Karpas-422 (cell line): ENCODE data around the gene NAT14. TPM values are rescaled to one million over a fixed set of nuclear protein-coding genes. Genes with fewer than 3 reads are reported as not detected.

Experiments used
- DNase-seq: peaks from one replicate; pipeline ENCODE4 v3.0.0-alpha.2; 2015
- H2AFZ ChIP-seq: fragments of 200-600 bp; sonication (generic); 2 replicates; pipeline ENCODE4 v1.6.1; 2014; ENCODE audit warnings: antibody characterized with exemption, low read length, mixed read lengths
- H3K27ac ChIP-seq: fragments of 200-600 bp; sonication (generic); 2 replicates; pipeline ENCODE4 v1.5.1; 2014; ENCODE audit warnings: mild to moderate bottlenecking, low read length, moderate library complexity
- H3K27me3 ChIP-seq: fragments of 200-600 bp; sonication (generic); 2 replicates; pipeline ENCODE4 v1.6.1; 2014; ENCODE audit warnings: low read length, mixed read lengths
- H3K36me3 ChIP-seq: fragments of 200-600 bp; sonication (generic); 2 replicates; pipeline ENCODE4 v1.6.1; 2014; ENCODE audit warnings: low read length, mixed read lengths; ENCODE audit not compliant: insufficient read depth
- H3K4me1 ChIP-seq: fragments of 200-600 bp; sonication (generic); 2 replicates; pipeline ENCODE4 v1.6.1; 2014; ENCODE audit warnings: mild to moderate bottlenecking, low read length, mixed read lengths
- H3K4me2 ChIP-seq: fragments of 200-600 bp; sonication (generic); 2 replicates; pipeline ENCODE4 v1.6.1; 2014; ENCODE audit warnings: low read length, low read depth, mild to moderate bottlenecking; ENCODE audit not compliant: poor library complexity, severe bottlenecking
- H3K4me3 ChIP-seq: fragments of 200-600 bp; sonication (generic); 2 replicates; pipeline ENCODE4 v1.5.1; 2014; ENCODE audit warnings: mild to moderate bottlenecking, antibody characterized with exemption, low read length, mixed read lengths
- H3K79me2 ChIP-seq: fragments of 200-600 bp; sonication (generic); 2 replicates; pipeline ENCODE4 v1.6.1; 2014; ENCODE audit warnings: mild to moderate bottlenecking, low read length, mixed read lengths
- H3K9ac ChIP-seq: fragments of 200-600 bp; sonication (generic); 2 replicates; pipeline ENCODE4 v1.6.0; 2014; ENCODE audit warnings: low read length
- H3K9me2 ChIP-seq: fragments of 200-600 bp; sonication (generic), shearing (Covaris generic); replicated peaks from 2 replicates; pipeline ENCODE4 v1.6.0; 2014; ENCODE audit warnings: mild to moderate bottlenecking, low read length, moderate library complexity; ENCODE audit not compliant: insufficient read depth
- H3K9me3 ChIP-seq: fragments of 300-700, 200-600 bp; sonication (generic); 2 replicates; pipeline ENCODE4 v1.6.1; 2014; ENCODE audit warnings: low read length, mixed read lengths
- H4K20me1 ChIP-seq: fragments of 200-600 bp; sonication (generic); 2 replicates; pipeline ENCODE4 v1.6.1; 2014; ENCODE audit warnings: mild to moderate bottlenecking, antibody characterized with exemption, low read length, low read depth; ENCODE audit not compliant: insufficient read depth
- total RNA-seq: library from RNA; depleted of rRNA; stranded (reverse); fragments of >200 nt; shearing (Covaris generic); gene quantifications from 2 replicates; pipeline ENCODE4 v1.2.3, GENCODE V29; 2014; ENCODE audit warnings: low replicate concordance

NAT14 gene
- total RNA-seq, 1 experiment from 2014 or later = 29.7 TPM

- no peaks in the 10 kb centered on the region for H3K9me3 ChIP-seq
- no peaks in the 10 kb centered on the region for H3K4me1 ChIP-seq
- H3K4me2 ChIP-seq = no peak overlapping the region
- no peaks in the 10 kb centered on the region for H3K79me2 ChIP-seq
- H2AFZ ChIP-seq = no peak overlapping the region
- H3K9me2 ChIP-seq = no peaks in the 10 kb centered on the region
- H3K27me3 ChIP-seq = no peaks in the 10 kb centered on the region
- no peaks in the 10 kb centered on the region for H4K20me1 ChIP-seq
- no peak overlapping the region for H3K4me3 ChIP-seq
- H3K36me3 ChIP-seq = no peaks in the 10 kb centered on the region
- H3K27ac ChIP-seq = no peak overlapping the region
- H3K9ac ChIP-seq = no peak overlapping the region
- no peak for DNase-seq
These were observed 12.8 kb downstream of the NAT14 start for GRCh38 chr19:55497763-55498162.

DNA sequence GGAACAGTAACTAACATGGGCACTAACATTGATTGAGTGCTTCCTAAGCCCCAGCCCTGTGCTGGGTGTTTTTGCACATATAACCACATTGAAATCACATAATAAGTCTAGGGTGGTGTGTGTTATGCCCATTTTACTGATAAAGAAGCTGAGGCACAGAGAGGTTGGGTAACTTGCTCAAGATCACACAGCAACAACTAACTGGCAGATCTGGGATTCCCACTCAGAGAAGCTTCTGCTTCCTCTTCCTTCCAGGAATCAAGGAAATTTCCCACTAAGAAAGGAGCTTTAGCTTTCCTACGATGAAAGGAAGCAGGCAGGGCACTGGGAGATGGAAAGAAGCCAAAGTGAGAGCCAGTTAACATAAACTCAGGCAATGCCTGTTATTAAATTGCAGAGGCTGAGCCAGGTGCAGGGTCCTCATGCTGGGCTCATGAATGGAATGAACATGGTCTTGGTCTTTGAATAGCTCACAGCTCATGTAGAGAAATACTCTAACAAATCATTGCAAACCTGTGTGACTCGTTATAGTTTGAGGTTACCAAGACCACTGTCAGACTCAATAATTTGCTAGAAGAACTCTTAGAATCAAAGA is 13.4 kb downstream of the NAT14 start:
- Histone ChIP-seq H3K79me2 (no peaks in the 10 kb centered on the region), H3K27ac (no peak overlapping the region), H4K20me1 (no peaks in the 10 kb centered on the region), H3K27me3 (no peaks in the 10 kb centered on the region), H3K9me2 (no peaks in the 10 kb centered on the region), H3K4me3 (no peak overlapping the region), H3K4me1 (peaks cover 2% of the 10 kb centered on the region), H3K9me3 (no peaks in the 10 kb centered on the region), H3K36me3 (no peaks in the 10 kb centered on the region), H3K9ac (no peak overlapping the region), H3K4me2 (no peak overlapping the region), H2AFZ (no peak overlapping the region)
- no peak for DNase-seq

GRCh38 chr19:55500368-55500952 is 15.5 kb downstream of the NAT14 start:
- Histone ChIP-seq H3K9me2 (no peaks in the 10 kb centered on the region), H3K79me2 (no peaks in the 10 kb centered on the region), H3K9ac (no peak overlapping the region), H3K4me2 (no peak overlapping the region), H2AFZ (no peak overlapping the region), H3K4me1 (peaks cover 6% of the 10 kb centered on the region), H3K4me3 (no peak overlapping the region), H3K27ac (no peak overlapping the region), H3K9me3 (no peaks in the 10 kb centered on the region), H4K20me1 (no peaks in the 10 kb centered on the region), H3K27me3 (no peaks in the 10 kb centered on the region), H3K36me3 (no peaks in the 10 kb centered on the region)
- DNase-seq = no peak

- no peaks in the 10 kb centered on the region for H3K9me2 ChIP-seq
- no peak overlapping the region for H3K27ac ChIP-seq
- no peaks in the 10 kb centered on the region for H3K9me3 ChIP-seq
- H3K4me3 ChIP-seq = no peak overlapping the region
- no peaks in the 10 kb centered on the region for H4K20me1 ChIP-seq
- H2AFZ ChIP-seq = no peak overlapping the region
- H3K4me2 ChIP-seq = no peak overlapping the region
- H3K9ac ChIP-seq = no peak overlapping the region
- no peaks in the 10 kb centered on the region for H3K27me3 ChIP-seq
- no peak for DNase-seq
- no peaks in the 10 kb centered on the region for H3K36me3 ChIP-seq
- peaks cover 6% of the 10 kb centered on the region for H3K4me1 ChIP-seq
- no peaks in the 10 kb centered on the region for H3K79me2 ChIP-seq
These were observed 17.4 kb downstream of the NAT14 start for GRCh38 chr19:55502197-55502952.

DNA sequence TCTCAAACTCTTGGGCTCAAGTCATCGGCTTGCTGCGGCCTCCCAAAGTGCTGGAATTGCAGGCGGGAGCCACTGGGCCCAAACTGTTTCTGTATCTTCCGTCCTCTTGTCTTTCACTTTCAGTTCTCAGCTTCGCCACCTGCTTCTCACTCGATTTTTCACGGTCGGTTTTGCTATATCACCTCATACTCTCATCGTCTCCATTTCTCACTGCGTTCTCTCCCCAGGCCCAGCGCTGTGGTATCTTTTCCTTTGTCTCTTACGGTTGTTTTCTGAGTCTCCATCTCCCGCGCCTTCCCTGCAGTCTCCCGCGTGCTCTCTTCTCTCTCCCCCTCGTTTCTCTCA is 18.1 kb downstream of the NAT14 start:
- Histone ChIP-seq H3K79me2 (no peaks in the 10 kb centered on the region), H3K4me3 (no peak overlapping the region; the same call in 1 of the 2 replicates), H3K9me3 (no peaks in the 10 kb centered on the region), H3K4me1 (peaks cover 6% of the 10 kb centered on the region), H3K9ac (peak overlapping the region; percentile 42), H3K27me3 (no peaks in the 10 kb centered on the region), H3K4me2 (peak overlapping the region; percentile 79), H2AFZ (no peak overlapping the region; the same call in 1 of the 2 replicates), H4K20me1 (no peaks in the 10 kb centered on the region), H3K27ac (no peak overlapping the region), H3K36me3 (no peaks in the 10 kb centered on the region), H3K9me2 (no peaks in the 10 kb centered on the region)
- no peak for DNase-seq

GRCh38 chr19:55503502-55504251 is 18.7 kb downstream of the NAT14 start:
- H3K36me3 ChIP-seq = no peaks in the 10 kb centered on the region
- peak overlapping the region; percentile 62 for H3K9ac ChIP-seq
- no peak overlapping the region for H3K27ac ChIP-seq
- H3K9me3 ChIP-seq = no peaks in the 10 kb centered on the region
- H3K9me2 ChIP-seq = no peaks in the 10 kb centered on the region
- no peaks in the 10 kb centered on the region for H4K20me1 ChIP-seq
- peaks cover 6% of the 10 kb centered on the region for H3K4me1 ChIP-seq
- H3K4me2 ChIP-seq = peak overlapping the region; percentile 79
- DNase-seq = peak; percentile 99
- H3K79me2 ChIP-seq = no peaks in the 10 kb centered on the region
- H2AFZ ChIP-seq = peak overlapping the region; percentile 82; the same call in 1 of the 2 replicates
- H3K27me3 ChIP-seq = no peaks in the 10 kb centered on the region
- H3K4me3 ChIP-seq = peak overlapping the region; percentile 55; the same call in 1 of the 2 replicates

DNA sequence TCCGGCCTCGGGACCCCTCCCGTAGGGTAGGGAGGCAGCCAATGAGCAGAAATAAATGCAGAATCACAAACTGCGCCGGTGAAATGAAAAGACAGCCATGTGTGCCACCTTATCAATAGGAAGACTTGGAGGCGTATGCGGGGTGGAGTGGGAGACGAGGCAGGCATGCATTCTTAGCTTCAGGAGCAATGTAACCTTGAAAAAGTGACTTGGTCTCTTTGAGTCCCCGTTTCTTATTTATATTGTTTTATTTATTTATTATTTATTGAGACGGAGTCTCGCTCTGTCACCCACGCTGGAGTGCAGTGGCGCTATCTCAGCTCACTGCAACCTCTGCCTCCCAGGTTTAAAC is 19.2 kb downstream of the NAT14 start:
- H3K27me3 ChIP-seq = no peaks in the 10 kb centered on the region
- peak overlapping the region; percentile 55; the same call in 1 of the 2 replicates for H3K4me3 ChIP-seq
- no peak overlapping the region for H3K27ac ChIP-seq
- no peaks in the 10 kb centered on the region for H3K36me3 ChIP-seq
- no peaks in the 10 kb centered on the region for H3K9me3 ChIP-seq
- no peaks in the 10 kb centered on the region for H3K9me2 ChIP-seq
- DNase-seq = no peak
- no peaks in the 10 kb centered on the region for H3K79me2 ChIP-seq
- peak overlapping the region; percentile 82; the same call in 1 of the 2 replicates for H2AFZ ChIP-seq
- no peaks in the 10 kb centered on the region for H4K20me1 ChIP-seq
- peak overlapping the region; percentile 62; the same call in 1 of the 2 replicates for H3K9ac ChIP-seq
- peaks cover 6% of the 10 kb centered on the region for H3K4me1 ChIP-seq
- peak overlapping the region; percentile 79 for H3K4me2 ChIP-seq

DNA sequence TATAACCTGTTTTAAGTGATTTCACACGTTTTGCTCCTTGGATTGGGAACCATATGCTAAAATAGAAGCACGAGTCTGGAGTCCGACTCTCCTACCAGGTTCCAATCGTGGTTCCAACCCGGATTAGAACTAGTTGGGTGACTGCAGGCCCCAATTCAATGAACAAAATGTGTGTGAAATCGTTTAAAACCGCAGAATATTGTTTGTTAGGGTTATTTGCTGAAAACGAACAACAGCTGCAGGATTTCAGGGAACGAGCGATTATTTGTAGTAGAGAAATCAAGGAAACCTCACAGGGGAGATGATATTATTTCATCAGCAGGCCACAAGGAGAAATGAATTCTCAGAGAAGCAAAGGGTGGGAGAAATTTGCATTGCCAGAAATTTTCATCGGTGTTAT is 20.0 kb downstream of the NAT14 start:
- no peak overlapping the region for H3K4me3 ChIP-seq
- DNase-seq = no peak
- H4K20me1 ChIP-seq = no peaks in the 10 kb centered on the region
- H3K27me3 ChIP-seq = no peaks in the 10 kb centered on the region
- H2AFZ ChIP-seq = no peak overlapping the region
- H3K4me1 ChIP-seq = peaks cover 6% of the 10 kb centered on the region
- H3K27ac ChIP-seq = no peak overlapping the region
- H3K36me3 ChIP-seq = no peaks in the 10 kb centered on the region
- no peak overlapping the region for H3K4me2 ChIP-seq
- no peak overlapping the region for H3K9ac ChIP-seq
- no peaks in the 10 kb centered on the region for H3K9me2 ChIP-seq
- H3K9me3 ChIP-seq = no peaks in the 10 kb centered on the region
- H3K79me2 ChIP-seq = no peaks in the 10 kb centered on the region
